WTC11 (cell line): ENCODE measurements around the gene SLC1A4. TPM values are rescaled to one million over a fixed set of nuclear protein-coding genes. Genes with fewer than 3 reads are reported as not detected.

Source experiments
- ATAC-seq: fragments of 200-7000 bp; cut with Tn5 transposase; 2 replicates; pipeline ENCODE4 v1.10.0; 2021; ENCODE audit warnings: mild to moderate bottlenecking, moderate library complexity
- CTCF ChIA-PET: fragments of 300-600 bp; sonication (Branson Sonifier 250); formaldehyde crosslinking; loops from one replicate; lab custom pipeline; 2021; ENCODE audit warnings: antibody characterized with exemption; lab: Charles Lee
- POLR2A ChIA-PET: fragments of 350-600 bp; sonication (Branson Sonifier 250); formaldehyde crosslinking; loops from one replicate; lab custom pipeline; 2021; ENCODE audit warnings: antibody characterized with exemption; lab: Charles Lee
- DNase-seq: peaks from one replicate; pipeline ENCODE4 v3.0.0; 2021; ENCODE audit warnings: low spot score
- H3K27ac Mint-ChIP-seq: 2 replicates; pipeline ENCODE4 v1.8.0; 2021; ENCODE audit warnings: mixed read lengths
- H3K27me3 Mint-ChIP-seq: 2 replicates; pipeline ENCODE4 v1.8.0; 2021; ENCODE audit warnings: low read depth, mild to moderate bottlenecking, moderate library complexity, mixed read lengths
- H3K36me3 Mint-ChIP-seq: 2 replicates; pipeline ENCODE4 v1.8.0; 2021; ENCODE audit warnings: mixed read lengths
- H3K4me1 Mint-ChIP-seq: 2 replicates; pipeline ENCODE4 v1.8.0; 2022; ENCODE audit warnings: mixed read lengths
- H3K4me3 Mint-ChIP-seq: 2 replicates; pipeline ENCODE4 v1.8.0; 2021; ENCODE audit warnings: mild to moderate bottlenecking, moderate library complexity, mixed read lengths
- H3K9me3 Mint-ChIP-seq: 2 replicates; pipeline ENCODE4 v1.8.0; 2021; ENCODE audit warnings: mixed read lengths
- AR ChIP-seq: fragments of 250-450 bp; sonication (Bioruptor Pico); IDR thresholded peaks from 2 replicates; pipeline ENCODE4 v1.9.0; 2021; ENCODE audit warnings: mild to moderate bottlenecking
- CDX4 ChIP-seq: fragments of 250-450 bp; sonication (Bioruptor Pico); IDR thresholded peaks from 2 replicates; pipeline ENCODE4 v1.9.0; 2021; ENCODE audit warnings: moderate library complexity, mild to moderate bottlenecking, inconsistent platforms, borderline replicate concordance
- ESRRA ChIP-seq: sonication (generic); formaldehyde crosslinking; IDR thresholded peaks from 2 replicates; pipeline ENCODE4 v1.8.1; 2022; ENCODE audit warnings: mild to moderate bottlenecking, missing genetic modification reagents, borderline replicate concordance
- GRHL2 ChIP-seq: fragments of 250-450 bp; sonication (Bioruptor Pico); IDR thresholded peaks from 2 replicates; pipeline ENCODE4 v1.8.0; 2022; ENCODE audit warnings: mild to moderate bottlenecking, moderate library complexity; ENCODE audit not compliant: insufficient replicate concordance, severe bottlenecking
- MAX ChIP-seq: sonication (generic); formaldehyde crosslinking; IDR thresholded peaks from 2 replicates; pipeline ENCODE4 v1.8.0; 2022; ENCODE audit warnings: mild to moderate bottlenecking, missing genetic modification reagents
- NR1H2 ChIP-seq: sonication (generic); formaldehyde crosslinking; IDR thresholded peaks from 2 replicates; pipeline ENCODE4 v1.9.0; 2021; ENCODE audit warnings: mild to moderate bottlenecking, moderate library complexity, missing genetic modification reagents
- OVOL2 ChIP-seq: fragments of 250-450 bp; sonication (Bioruptor Pico); IDR thresholded peaks from 2 replicates; pipeline ENCODE4 v1.9.0; 2021; ENCODE audit warnings: mild to moderate bottlenecking, borderline replicate concordance
- ZNF416 ChIP-seq: fragments of 250-450 bp; sonication (Bioruptor Pico); IDR thresholded peaks from 2 replicates; pipeline ENCODE4 v1.9.0; 2021; ENCODE audit warnings: mild to moderate bottlenecking, inconsistent platforms
- ZSCAN18 ChIP-seq: fragments of 250-450 bp; sonication (Bioruptor Pico); IDR thresholded peaks from 2 replicates; pipeline ENCODE4 v2.1.2; 2022; ENCODE audit warnings: mild to moderate bottlenecking, moderate library complexity
- total RNA-seq: library from RNA; stranded (reverse); gene quantifications from 3 replicates; pipeline ENCODE4 v1.2.3, GENCODE V29; 2021
- TF ChIP-seq, protein P1 (sequence below): sonication (generic); formaldehyde crosslinking; IDR thresholded peaks from 2 replicates; pipeline ENCODE4 v1.8.1; 2022; ENCODE audit warnings: mild to moderate bottlenecking, moderate library complexity, missing genetic modification reagents
- TF ChIP-seq, protein P2 (sequence below): sonication (generic); formaldehyde crosslinking; IDR thresholded peaks from 2 replicates; pipeline ENCODE4 v1.8.1; 2022; ENCODE audit warnings: mild to moderate bottlenecking, missing genetic modification reagents, moderate library complexity, borderline replicate concordance
- TF ChIP-seq, protein P3 (sequence below): sonication (generic); formaldehyde crosslinking; IDR thresholded peaks from 2 replicates; pipeline ENCODE4 v1.8.0; 2023; ENCODE audit warnings: missing genetic modification reagents
- TF ChIP-seq, protein P4 (sequence below): sonication (generic); formaldehyde crosslinking; IDR thresholded peaks from 2 replicates; pipeline ENCODE4 v1.8.1; 2023; ENCODE audit warnings: mild to moderate bottlenecking, missing genetic modification reagents
- TF ChIP-seq, protein P5 (sequence below): sonication (generic); formaldehyde crosslinking; IDR thresholded peaks from 2 replicates; pipeline ENCODE4 v1.8.0; 2022; ENCODE audit warnings: missing genetic modification reagents

The SLC1A4 gene
- total RNA-seq, 1 experiment from 2014 or later = 1.6 TPM

GRCh38 chr2:65017335-65017734, 28.1 kb downstream of the SLC1A4 start:
- DNase-seq = no peak
- H3K36me3 Mint-ChIP-seq = no peaks in the 10 kb centered on the region
- TF ChIP-seq GRHL2 (CRISPR knock-in tag) (no peak), AR (CRISPR knock-in tag) (no peak), ESRRA (CRISPR knock-in tag) (no peak), CDX4 (no peak), ZSCAN18 (CRISPR knock-in tag) (no peak), ZNF416 (CRISPR knock-in tag) (no peak), MAX (no peak), NR1H2 (CRISPR knock-in tag) (no peak)
- TF ChIP-seq, protein P1, sequence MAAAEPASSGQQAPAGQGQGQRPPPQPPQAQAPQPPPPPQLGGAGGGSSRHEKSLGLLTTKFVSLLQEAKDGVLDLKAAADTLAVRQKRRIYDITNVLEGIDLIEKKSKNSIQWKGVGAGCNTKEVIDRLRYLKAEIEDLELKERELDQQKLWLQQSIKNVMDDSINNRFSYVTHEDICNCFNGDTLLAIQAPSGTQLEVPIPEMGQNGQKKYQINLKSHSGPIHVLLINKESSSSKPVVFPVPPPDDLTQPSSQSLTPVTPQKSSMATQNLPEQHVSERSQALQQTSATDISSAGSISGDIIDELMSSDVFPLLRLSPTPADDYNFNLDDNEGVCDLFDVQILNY (CRISPR knock-in tag) = no peak
- TF ChIP-seq, all 79 proteins: peak for 0
- POLR2A ChIA-PET = no interaction called here
- Mint-ChIP-seq H3K27ac (0 out of 2 replicates have a peak overlapping the region, but pooled peaks have one; percentile 19), H3K4me1 (peaks cover 23% of the 10 kb centered on the region), H3K27me3 (no peaks in the 10 kb centered on the region), H3K4me3 (no peak overlapping the region), H3K9me3 (no peaks in the 10 kb centered on the region)
- peak; percentile 72 for ATAC-seq
- CTCF ChIA-PET = interaction anchor here (0.8 to 2.0 kb wide), 17 partner anchors 10 to 540 kb away, joined by 3 to 8 read pairs (median 4); no protein-coding TSS in a partner anchor

DNA sequence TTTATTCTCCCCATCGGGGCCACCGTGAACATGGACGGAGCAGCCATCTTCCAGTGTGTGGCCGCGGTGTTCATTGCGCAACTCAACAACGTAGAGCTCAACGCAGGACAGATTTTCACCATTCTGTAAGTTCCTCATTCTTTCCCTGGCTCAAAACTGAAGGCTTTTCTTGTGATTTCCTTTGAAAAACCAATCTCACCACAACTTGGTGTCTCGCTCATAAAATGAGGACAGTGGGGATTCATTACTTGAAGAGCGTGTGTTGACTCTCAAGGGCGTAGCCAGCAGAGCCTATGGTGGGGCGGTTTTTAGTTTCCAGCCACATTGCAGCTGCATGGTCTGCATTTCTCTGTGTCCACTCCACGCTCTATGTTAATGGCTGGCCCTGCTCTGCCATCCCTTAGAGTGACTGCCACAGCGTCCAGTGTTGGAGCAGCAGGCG, 29.0 kb downstream of the SLC1A4 start:
- no peak overlapping the region for H3K27ac Mint-ChIP-seq
- peaks cover 20% of the 10 kb centered on the region for H3K4me1 Mint-ChIP-seq
- no peaks in the 10 kb centered on the region for H3K9me3 Mint-ChIP-seq
- CTCF ChIA-PET = interaction anchor here (0.9 to 2.0 kb wide), 9 partner anchors 15 to 286 kb away, joined by 3 to 6 read pairs (median 4); no protein-coding TSS in a partner anchor
- ATAC-seq = no peak
- H3K4me3 Mint-ChIP-seq = no peak overlapping the region
- peaks cover 1% of the 10 kb centered on the region; the same call in 1 of the 2 replicates for H3K36me3 Mint-ChIP-seq
- TF ChIP-seq, protein P2, sequence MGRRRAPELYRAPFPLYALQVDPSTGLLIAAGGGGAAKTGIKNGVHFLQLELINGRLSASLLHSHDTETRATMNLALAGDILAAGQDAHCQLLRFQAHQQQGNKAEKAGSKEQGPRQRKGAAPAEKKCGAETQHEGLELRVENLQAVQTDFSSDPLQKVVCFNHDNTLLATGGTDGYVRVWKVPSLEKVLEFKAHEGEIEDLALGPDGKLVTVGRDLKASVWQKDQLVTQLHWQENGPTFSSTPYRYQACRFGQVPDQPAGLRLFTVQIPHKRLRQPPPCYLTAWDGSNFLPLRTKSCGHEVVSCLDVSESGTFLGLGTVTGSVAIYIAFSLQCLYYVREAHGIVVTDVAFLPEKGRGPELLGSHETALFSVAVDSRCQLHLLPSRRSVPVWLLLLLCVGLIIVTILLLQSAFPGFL = no peak
- TF ChIP-seq, protein P3, sequence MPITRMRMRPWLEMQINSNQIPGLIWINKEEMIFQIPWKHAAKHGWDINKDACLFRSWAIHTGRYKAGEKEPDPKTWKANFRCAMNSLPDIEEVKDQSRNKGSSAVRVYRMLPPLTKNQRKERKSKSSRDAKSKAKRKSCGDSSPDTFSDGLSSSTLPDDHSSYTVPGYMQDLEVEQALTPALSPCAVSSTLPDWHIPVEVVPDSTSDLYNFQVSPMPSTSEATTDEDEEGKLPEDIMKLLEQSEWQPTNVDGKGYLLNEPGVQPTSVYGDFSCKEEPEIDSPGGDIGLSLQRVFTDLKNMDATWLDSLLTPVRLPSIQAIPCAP (CRISPR knock-in tag) = no peak
- TF ChIP-seq, protein P4, sequence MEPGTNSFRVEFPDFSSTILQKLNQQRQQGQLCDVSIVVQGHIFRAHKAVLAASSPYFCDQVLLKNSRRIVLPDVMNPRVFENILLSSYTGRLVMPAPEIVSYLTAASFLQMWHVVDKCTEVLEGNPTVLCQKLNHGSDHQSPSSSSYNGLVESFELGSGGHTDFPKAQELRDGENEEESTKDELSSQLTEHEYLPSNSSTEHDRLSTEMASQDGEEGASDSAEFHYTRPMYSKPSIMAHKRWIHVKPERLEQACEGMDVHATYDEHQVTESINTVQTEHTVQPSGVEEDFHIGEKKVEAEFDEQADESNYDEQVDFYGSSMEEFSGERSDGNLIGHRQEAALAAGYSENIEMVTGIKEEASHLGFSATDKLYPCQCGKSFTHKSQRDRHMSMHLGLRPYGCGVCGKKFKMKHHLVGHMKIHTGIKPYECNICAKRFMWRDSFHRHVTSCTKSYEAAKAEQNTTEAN = no peak
- TF ChIP-seq, protein P5, sequence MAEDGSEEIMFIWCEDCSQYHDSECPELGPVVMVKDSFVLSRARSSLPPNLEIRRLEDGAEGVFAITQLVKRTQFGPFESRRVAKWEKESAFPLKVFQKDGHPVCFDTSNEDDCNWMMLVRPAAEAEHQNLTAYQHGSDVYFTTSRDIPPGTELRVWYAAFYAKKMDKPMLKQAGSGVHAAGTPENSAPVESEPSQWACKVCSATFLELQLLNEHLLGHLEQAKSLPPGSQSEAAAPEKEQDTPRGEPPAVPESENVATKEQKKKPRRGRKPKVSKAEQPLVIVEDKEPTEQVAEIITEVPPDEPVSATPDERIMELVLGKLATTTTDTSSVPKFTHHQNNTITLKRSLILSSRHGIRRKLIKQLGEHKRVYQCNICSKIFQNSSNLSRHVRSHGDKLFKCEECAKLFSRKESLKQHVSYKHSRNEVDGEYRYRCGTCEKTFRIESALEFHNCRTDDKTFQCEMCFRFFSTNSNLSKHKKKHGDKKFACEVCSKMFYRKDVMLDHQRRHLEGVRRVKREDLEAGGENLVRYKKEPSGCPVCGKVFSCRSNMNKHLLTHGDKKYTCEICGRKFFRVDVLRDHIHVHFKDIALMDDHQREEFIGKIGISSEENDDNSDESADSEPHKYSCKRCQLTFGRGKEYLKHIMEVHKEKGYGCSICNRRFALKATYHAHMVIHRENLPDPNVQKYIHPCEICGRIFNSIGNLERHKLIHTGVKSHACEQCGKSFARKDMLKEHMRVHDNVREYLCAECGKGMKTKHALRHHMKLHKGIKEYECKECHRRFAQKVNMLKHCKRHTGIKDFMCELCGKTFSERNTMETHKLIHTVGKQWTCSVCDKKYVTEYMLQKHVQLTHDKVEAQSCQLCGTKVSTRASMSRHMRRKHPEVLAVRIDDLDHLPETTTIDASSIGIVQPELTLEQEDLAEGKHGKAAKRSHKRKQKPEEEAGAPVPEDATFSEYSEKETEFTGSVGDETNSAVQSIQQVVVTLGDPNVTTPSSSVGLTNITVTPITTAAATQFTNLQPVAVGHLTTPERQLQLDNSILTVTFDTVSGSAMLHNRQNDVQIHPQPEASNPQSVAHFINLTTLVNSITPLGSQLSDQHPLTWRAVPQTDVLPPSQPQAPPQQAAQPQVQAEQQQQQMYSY (CRISPR knock-in tag) = no peak
- TF ChIP-seq OVOL2 = no peak
- POLR2A ChIA-PET = no interaction called here
- H3K27me3 Mint-ChIP-seq = no peaks in the 10 kb centered on the region
- no peak for DNase-seq
